Measurements from ENCODE around the gene ZNF644. TPM values are rescaled to one million over a fixed set of nuclear protein-coding genes. Genes with fewer than 3 reads are reported as not detected.

Gene ZNF644
- total RNA-seq, 1 experiment from 2014 or later = 36.5 TPM

- Histone ChIP-seq H3K4me2 (no peak overlapping the region), H3K9me2 (ENCODE audit: insufficient read depth) (no peaks in the 10 kb centered on the region), H3F3A (ENCODE audit: insufficient read depth, low read depth) (peaks cover 32% of the 10 kb centered on the region), H3K36me3 (ENCODE audit: low read depth) (peaks cover 27% of the 10 kb centered on the region; the same call in 1 of the 2 replicates), H3K27ac (peak overlapping the region; percentile 27; the same call in 1 of the 2 replicates), H3K4me3 (no peak overlapping the region), H2AFZ (no peak overlapping the region), H4K20me1 (ENCODE audit: insufficient read depth) (peaks cover 51% of the 10 kb centered on the region), H3K9me3 (ENCODE audit: insufficient read depth, low read depth) (peaks cover 3% of the 10 kb centered on the region), H3K4me1 (replicated peaks; ENCODE audit: insufficient read depth) (peaks cover 15% of the 10 kb centered on the region), H3K27me3 (ENCODE audit: insufficient read depth, low read depth) (no peaks in the 10 kb centered on the region), H3K79me2 (ENCODE audit: low read depth) (peaks cover 83% of the 10 kb centered on the region)
- BruUV-seq (replicated peaks) = no TSS peak
- POLR2A ChIA-PET (ENCODE audit: unreplicated experiment) = interaction anchor here (0.6 to 0.7 kb wide), 2 partner anchors 114 to 1035 kb away, joined by 3 to 10 read pairs; no protein-coding TSS in a partner anchor
- no peak for TF ChIP-seq EZH2 (IDR thresholded peaks at IDR 0.05; ENCODE audit: low read depth)
- peak; percentile 76 for TF ChIP-seq CTCF (conservative IDR thresholded peaks at IDR 0.05)
- intact Hi-C loops (cut with micrococcal nuclease; ENCODE audit: unreplicated experiment) = loop anchor here (2.0 kb wide), 1 partner anchor 244 kb away; no protein-coding TSS in a partner anchor
- no peak for DNase-seq
- CTCF ChIA-PET = interaction anchor here (0.6 to 1.0 kb wide), 2 partner anchors 243 to 272 kb away, joined by 3 to 12 read pairs; no protein-coding TSS in a partner anchor
Measured at GRCh38 chr1:90964444-90965035, 57.3 kb downstream of the ZNF644 start.

GRCh38 chr1:90963651-90964050 lies 58.2 kb downstream of the ZNF644 start:
- no peak overlapping the region for H3K27ac ChIP-seq
- peaks cover 43% of the 10 kb centered on the region for H4K20me1 ChIP-seq (ENCODE audit: insufficient read depth)
- no peak overlapping the region for H3K4me3 ChIP-seq
- H3K4me1 ChIP-seq (replicated peaks; ENCODE audit: insufficient read depth) = peaks cover 17% of the 10 kb centered on the region
- H3F3A ChIP-seq (ENCODE audit: insufficient read depth, low read depth) = peaks cover 32% of the 10 kb centered on the region
- BruUV-seq (replicated peaks) = no TSS peak
- no peaks in the 10 kb centered on the region for H3K27me3 ChIP-seq (ENCODE audit: insufficient read depth, low read depth)
- no peak for TF ChIP-seq EZH2 (IDR thresholded peaks at IDR 0.05; ENCODE audit: low read depth)
- TF ChIP-seq CTCF (conservative IDR thresholded peaks at IDR 0.05) = no peak
- peaks cover 10% of the 10 kb centered on the region for H3K9me3 ChIP-seq (ENCODE audit: insufficient read depth, low read depth)
- H3K9me2 ChIP-seq (ENCODE audit: insufficient read depth) = no peaks in the 10 kb centered on the region
- no peak for DNase-seq
- no peak overlapping the region for H2AFZ ChIP-seq
- H3K79me2 ChIP-seq (ENCODE audit: low read depth) = peaks cover 83% of the 10 kb centered on the region
- intact Hi-C loops (cut with micrococcal nuclease; ENCODE audit: unreplicated experiment) = loop anchor here (2.0 kb wide), 1 partner anchor 243 kb away; no protein-coding TSS in a partner anchor
- CTCF ChIA-PET = interaction anchor here (0.6 kb wide), 1 partner anchor 273 kb away, joined by 3 read pairs; no protein-coding TSS in a partner anchor
- peaks cover 33% of the 10 kb centered on the region; the same call in 1 of the 2 replicates for H3K36me3 ChIP-seq (ENCODE audit: low read depth)
- POLR2A ChIA-PET (ENCODE audit: unreplicated experiment) = no interaction called here
- H3K4me2 ChIP-seq = no peak overlapping the region

GRCh38 chr1:90963236-90963635 lies 58.6 kb downstream of the ZNF644 start:
- Histone ChIP-seq H2AFZ (no peak overlapping the region), H3K9me2 (ENCODE audit: insufficient read depth) (no peaks in the 10 kb centered on the region), H3K4me3 (no peak overlapping the region), H3K9me3 (ENCODE audit: insufficient read depth, low read depth) (peaks cover 10% of the 10 kb centered on the region), H3K4me2 (no peak overlapping the region), H3K27ac (no peak overlapping the region), H4K20me1 (ENCODE audit: insufficient read depth) (peaks cover 43% of the 10 kb centered on the region), H3F3A (ENCODE audit: insufficient read depth, low read depth) (peaks cover 35% of the 10 kb centered on the region), H3K27me3 (ENCODE audit: insufficient read depth, low read depth) (no peaks in the 10 kb centered on the region), H3K4me1 (replicated peaks; ENCODE audit: insufficient read depth) (peaks cover 17% of the 10 kb centered on the region), H3K79me2 (ENCODE audit: low read depth) (peaks cover 83% of the 10 kb centered on the region), H3K36me3 (ENCODE audit: low read depth) (peaks cover 36% of the 10 kb centered on the region; the same call in 1 of the 2 replicates)
- ChIA-PET CTCF (no interaction called here), POLR2A (ENCODE audit: unreplicated experiment) (no interaction called here)
- no peak for DNase-seq
- no TSS peak for BruUV-seq (replicated peaks)
- intact Hi-C loops (cut with micrococcal nuclease; ENCODE audit: unreplicated experiment) = no loop called here
- no peak for TF ChIP-seq CTCF (conservative IDR thresholded peaks at IDR 0.05)
- no peak for TF ChIP-seq EZH2 (IDR thresholded peaks at IDR 0.05; ENCODE audit: low read depth)
